Measurements from ENCODE around the gene E2F2.

E2F2 gene

GRCh38 chr1:23528250-23528978 lies 2.6 kb downstream of the E2F2 start:
- Mint-ChIP-seq H3K4me3 (peak overlapping the region; percentile 4), H3K9me3 (no peaks in the 10 kb centered on the region), H3K4me1 (peaks cover 40% of the 10 kb centered on the region), H3K36me3 (ENCODE audit: low read depth) (no peaks in the 10 kb centered on the region), H3K27ac (no peak overlapping the region), H3K27me3 (ENCODE audit: low read depth, poor library complexity) (peaks cover 23% of the 10 kb centered on the region)
- TF ChIP-seq CTCF (IDR thresholded peaks at IDR 0.05): no peak
- no peak for DNase-seq

- Mint-ChIP-seq H3K4me1 (peaks cover 40% of the 10 kb centered on the region), H3K9me3 (no peaks in the 10 kb centered on the region), H3K27ac (no peak overlapping the region), H3K27me3 (ENCODE audit: low read depth, poor library complexity) (peaks cover 20% of the 10 kb centered on the region), H3K4me3 (no peak overlapping the region), H3K36me3 (ENCODE audit: low read depth) (no peaks in the 10 kb centered on the region)
- TF ChIP-seq CTCF (IDR thresholded peaks at IDR 0.05): no peak
- no peak for DNase-seq
Measured at GRCh38 chr1:23527900-23528249, 3.2 kb downstream of the E2F2 start.

- peaks cover 2% of the 10 kb centered on the region for H3K36me3 Mint-ChIP-seq (ENCODE audit: low read depth)
- H3K4me3 Mint-ChIP-seq: no peak overlapping the region
Measured at GRCh38 chr1:23527366-23527765, 3.7 kb downstream of the E2F2 start.

GRCh38 chr1:23526329-23527041 lies 4.5 kb downstream of the E2F2 start:
- H3K27ac Mint-ChIP-seq: no peak overlapping the region
- H3K27me3 Mint-ChIP-seq (ENCODE audit: low read depth, poor library complexity): peaks cover 15% of the 10 kb centered on the region
- H3K4me1 Mint-ChIP-seq: peaks cover 32% of the 10 kb centered on the region
- DNase-seq: no peak
- H3K4me3 Mint-ChIP-seq: no peak overlapping the region
- no peak for TF ChIP-seq CTCF (IDR thresholded peaks at IDR 0.05)
- no peaks in the 10 kb centered on the region for H3K9me3 Mint-ChIP-seq
- peaks cover 10% of the 10 kb centered on the region for H3K36me3 Mint-ChIP-seq (ENCODE audit: low read depth)

More at GRCh38 chr1:23527366-23527765, 3.7 kb downstream of the E2F2 start:
- TF ChIP-seq CTCF (IDR thresholded peaks at IDR 0.05): no peak
- Mint-ChIP-seq H3K27ac (no peak overlapping the region), H3K27me3 (ENCODE audit: low read depth, poor library complexity) (peaks cover 16% of the 10 kb centered on the region), H3K9me3 (no peaks in the 10 kb centered on the region), H3K4me1 (peaks cover 40% of the 10 kb centered on the region)
- DNase-seq: no peak

- Mint-ChIP-seq H3K4me3 (no peak overlapping the region), H3K9me3 (no peaks in the 10 kb centered on the region), H3K27ac (no peak overlapping the region), H3K36me3 (ENCODE audit: low read depth) (peaks cover 12% of the 10 kb centered on the region), H3K27me3 (ENCODE audit: low read depth, poor library complexity) (peaks cover 9% of the 10 kb centered on the region), H3K4me1 (peaks cover 26% of the 10 kb centered on the region)
- TF ChIP-seq CTCF (IDR thresholded peaks at IDR 0.05): no peak
- no peak for DNase-seq
Measured at GRCh38 chr1:23525558-23526250, 5.3 kb downstream of the E2F2 start.
